GM20000 (cell line): Measurements from ENCODE around the gene ARHGAP24.
"Not testable (repeated sequence)": the region's sequence is repeated elsewhere in the genome, so short reads cannot be mapped to it uniquely, and the experiment has no call there.

Source experiments
- DNase-seq: peaks from one replicate; pipeline ENCODE4 v3.0.0; 2012; ENCODE audit warnings: low spot score
- CTCF ChIP-seq: IDR thresholded peaks from 2 replicates; pipeline ENCODE4 v1.5.1; 2012; ENCODE audit warnings: mild to moderate bottlenecking, control low read depth; ENCODE audit errors: extremely low read depth, missing control alignments

Gene ARHGAP24

DNA sequence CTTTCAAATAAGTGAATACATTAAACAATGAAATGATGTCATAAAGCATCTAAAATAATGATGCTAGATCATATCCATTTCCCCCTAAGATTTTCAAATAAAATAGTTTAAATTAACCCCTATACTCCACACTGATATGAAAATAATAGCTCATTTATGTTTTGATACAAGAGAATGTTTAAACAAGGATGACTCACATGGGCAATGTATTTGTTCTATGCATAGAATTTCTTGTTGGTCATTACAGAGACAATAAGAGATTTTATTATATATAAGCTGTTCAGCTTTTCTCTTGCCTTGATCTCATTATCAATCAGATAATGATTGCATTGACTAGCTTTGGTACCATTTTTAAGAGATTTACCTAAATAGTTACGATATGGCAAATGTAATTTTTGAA, 411.7 kb downstream of the ARHGAP24 start:
- no peak for DNase-seq
- no peak for TF ChIP-seq CTCF

DNA sequence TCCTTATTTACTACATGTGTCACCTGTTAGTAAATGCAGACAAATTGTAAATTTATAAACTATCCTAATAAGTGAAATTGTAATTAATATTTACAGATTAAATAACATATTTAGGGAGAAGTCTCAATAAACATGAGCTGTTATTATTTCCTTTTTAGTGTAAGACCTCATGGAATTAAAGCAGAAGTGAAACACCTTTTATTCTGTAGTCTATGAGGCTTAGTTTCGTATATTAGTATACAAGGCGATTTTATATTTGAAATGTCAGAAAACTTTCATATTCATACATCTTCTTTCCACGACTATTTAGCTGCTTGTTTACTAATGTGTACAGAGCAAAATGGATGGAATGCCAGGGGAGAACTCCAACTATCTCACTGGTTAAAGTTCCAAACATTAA, 414.4 kb downstream of the ARHGAP24 start:
- no peak for TF ChIP-seq CTCF
- DNase-seq, result no peak

GRCh38 chr4:85895755-85896154, 420.8 kb downstream of the ARHGAP24 start:
- no peak for DNase-seq
- TF ChIP-seq CTCF, result no peak

GRCh38 chr4:85898231-85898630, 423.3 kb downstream of the ARHGAP24 start:
- no peak for DNase-seq
- TF ChIP-seq CTCF, result no peak

GRCh38 chr4:85901500-85901899, 426.6 kb downstream of the ARHGAP24 start:
- no peak for DNase-seq
- no peak for TF ChIP-seq CTCF

DNA sequence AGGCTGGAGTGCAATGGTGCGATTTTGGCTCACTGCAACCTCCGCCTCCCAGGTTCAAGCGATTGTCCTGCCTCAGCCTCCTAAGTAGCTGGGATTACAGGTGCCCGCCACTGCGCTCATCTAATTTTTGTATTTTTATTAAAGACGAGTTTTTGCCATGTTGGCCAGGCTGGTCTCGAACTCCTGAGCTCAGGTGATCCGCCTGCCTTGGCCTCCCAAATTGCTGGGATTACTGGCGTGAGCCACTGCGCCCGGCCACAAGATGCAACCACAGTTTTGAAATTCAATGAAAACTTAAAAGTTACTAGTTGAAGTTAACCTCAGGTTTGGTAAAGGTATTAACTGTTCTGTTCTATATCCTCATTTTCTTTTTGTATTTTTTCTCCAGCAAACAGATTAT, 427.7 kb downstream of the ARHGAP24 start:
- not testable (repeated sequence) for DNase-seq

GRCh38 chr4:85905761-85906160, 430.8 kb downstream of the ARHGAP24 start:
- TF ChIP-seq CTCF, result no peak
- no peak for DNase-seq

DNA sequence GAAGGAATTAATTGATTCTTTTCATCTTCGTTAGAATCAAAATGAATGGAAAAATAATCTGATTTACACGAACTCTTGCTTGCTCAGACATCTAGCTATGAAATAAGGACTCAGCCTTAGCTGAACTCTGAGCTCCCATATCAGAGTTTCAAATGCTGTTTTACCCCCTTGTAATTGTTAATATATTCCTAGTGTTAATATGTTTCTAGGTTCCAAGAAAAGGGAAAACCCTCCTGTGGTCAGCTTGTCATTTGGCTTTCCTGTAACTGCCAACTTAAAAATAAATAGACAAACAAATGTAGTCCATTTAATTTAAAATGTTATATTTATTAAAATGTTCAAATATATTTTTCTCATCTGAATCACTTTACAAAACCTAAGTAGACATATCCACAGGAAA, 432.1 kb downstream of the ARHGAP24 start:
- no peak for TF ChIP-seq CTCF
- no peak for DNase-seq
